ENCODE data around the gene SOBP.

- TF ChIP-seq CTCF (IDR thresholded peaks at IDR 0.05) (no peak), POLR2AphosphoS5 (IDR thresholded peaks at IDR 0.05; ENCODE audit: insufficient read depth in 1 of 2, low read depth in 1 of 2) (no peak)
Measured at GRCh38 chr6:107684996-107685395, 195.1 kb downstream of the SOBP start.

Data from vagina (tissue), 2 donors.